K562 (cell line): ENCODE data around the gene WIPF3. TPM values are rescaled to one million over a fixed set of nuclear protein-coding genes. Genes with fewer than 3 reads are reported as not detected.

ENCODE experiments used
- ATAC-seq: fragments of 200-7000 bp; cut with Tn5 transposase; 3 replicates; pipeline ENCODE4 v1.9.1; 2020; ENCODE audit warnings: moderate library complexity
- BruUV-seq: library from RNA; stranded (reverse); fragments of 400-500 nt; replicated peaks from 2 replicates; lab custom pipeline; 2021; lab: Mats Ljungman, UMichigan
- CTCF ChIA-PET: fragments of 300-600 bp; formaldehyde crosslinking; extraction: SDS; loops from one replicate; lab custom pipeline; 2021; ENCODE audit warnings: low intra/inter-chr PET ratio; lab: Yijun Ruan, JAX
- POLR2A ChIA-PET: fragments of 300-600, 350-650 bp; sonication (Branson Sonifier 250); formaldehyde crosslinking; extraction: SDS; loops from one replicate; lab custom pipeline; 2021; ENCODE audit warnings: antibody characterized with exemption, inconsistent platforms; lab: Yijun Ruan, JAX
- DNase-seq, 4 experiments: peaks; one replicate each; pipeline versions ENCODE4 v3.0.0 to v3.0.0-alpha.2; 2011 to 2018; ENCODE audit warnings: low spot score in 3 of 4, mixed read lengths in 3 of 4; ENCODE audit errors: extremely low read depth in 1 of 4
- FAIRE-seq: peaks from 2 replicates; lab custom pipeline; 2011; peaks lifted over from hg19 to GRCh38; lab: Jason Lieb, UNC
- H2AFZ ChIP-seq: 2 replicates; pipeline ENCODE4 v1.6.0; 2011; ENCODE audit warnings: low read depth, low read length, control low read depth, inconsistent platforms
- H3K27ac ChIP-seq: fragments of 200-600 bp; 3 replicates; pipeline ENCODE4 v1.8.0; 2011; ENCODE audit warnings: low read depth, mild to moderate bottlenecking, control low read depth, inconsistent platforms, low read length, moderate library complexity, mixed read lengths; ENCODE audit errors: extremely low read depth
- H3K27me3 ChIP-seq, 2 experiments: fragments of 300-600 bp in 1 of 2; 2 replicates in 1 of 2; 3 replicates in 1 of 2; pipeline versions ENCODE4 v1.6.0 to v1.8.0; 2011; ENCODE audit warnings: inconsistent platforms in 2 of 2, low read length in 2 of 2, mild to moderate bottlenecking in 1 of 2, mixed read lengths in 1 of 2, moderate library complexity in 1 of 2; ENCODE audit not compliant: control insufficient read depth in 2 of 2, insufficient read depth in 2 of 2
- H3K36me3 ChIP-seq: fragments of 300-600 bp; 3 replicates; pipeline ENCODE4 v1.8.0; 2011; ENCODE audit warnings: mild to moderate bottlenecking, low read length, inconsistent platforms; ENCODE audit not compliant: control insufficient read depth, insufficient read depth
- H3K4me1 ChIP-seq, 2 experiments: fragments of 200-600 bp in 1 of 2; replicated peaks in 1 of 2; 2 replicates in 1 of 2; 3 replicates in 1 of 2; pipeline versions ENCODE4 v1.5.1 to v1.8.0; 2011; ENCODE audit warnings: inconsistent platforms in 2 of 2, low read length in 2 of 2, mild to moderate bottlenecking in 1 of 2, mixed read lengths in 1 of 2, moderate library complexity in 1 of 2; ENCODE audit not compliant: control insufficient read depth in 2 of 2, insufficient read depth in 2 of 2
- H3K4me2 ChIP-seq: 2 replicates; pipeline ENCODE4 v1.6.1; 2011; ENCODE audit warnings: low read length, control low read depth, inconsistent platforms, mixed read lengths; ENCODE audit not compliant: insufficient read depth
- H3K4me3 ChIP-seq: fragments of 200-600 bp; sonication (generic), shearing (Covaris generic); 2 replicates; pipeline ENCODE4 v1.5.1; 2016; ENCODE audit warnings: control low read depth, inconsistent platforms
- H3K79me2 ChIP-seq: fragments of 200-600 bp; 3 replicates; pipeline ENCODE4 v1.8.0; 2011; ENCODE audit warnings: low read length, inconsistent platforms; ENCODE audit not compliant: control insufficient read depth, insufficient read depth
- H3K9ac ChIP-seq, 2 experiments: 2 replicates each; pipeline versions ENCODE4 v1.6.0 to v1.6.1; 2011; ENCODE audit warnings: low read depth in 2 of 2, low read length in 2 of 2, control low read depth in 1 of 2, inconsistent platforms in 1 of 2, mild to moderate bottlenecking in 1 of 2, mixed read lengths in 1 of 2; ENCODE audit not compliant: insufficient read depth in 1 of 2
- H3K9me1 ChIP-seq: one replicate; pipeline ENCODE4 v1.6.0; 2011; ENCODE audit warnings: inconsistent platforms, mild to moderate bottlenecking, low read length, moderate library complexity; ENCODE audit not compliant: control insufficient read depth, insufficient read depth
- H3K9me3 ChIP-seq: replicated peaks from 2 replicates; pipeline ENCODE4 v1.5.1; 2011; ENCODE audit warnings: low read depth, low read length, inconsistent platforms; ENCODE audit not compliant: control insufficient read depth, insufficient read depth
- H4K20me1 ChIP-seq: replicated peaks from 2 replicates; pipeline ENCODE4 v1.6.1; 2011; ENCODE audit warnings: low read length, inconsistent platforms, mixed read lengths; ENCODE audit not compliant: control insufficient read depth, insufficient read depth
- HNRNPK ChIP-seq: fragments of 200-400 bp; formaldehyde crosslinking; IDR thresholded peaks from one replicate; pipeline ENCODE4 v1.6.1; 2018; ENCODE audit warnings: mild to moderate bottlenecking, low read depth, low read length; ENCODE audit not compliant: poor library complexity, severe bottlenecking
- ZNF75A ChIP-seq: fragments of 450-650 bp; formaldehyde crosslinking; IDR thresholded peaks from 2 replicates; pipeline ENCODE4 v1.4.0; 2020; ENCODE audit warnings: mild to moderate bottlenecking
- ZNF778 ChIP-seq: fragments of 450-650 bp; formaldehyde crosslinking; IDR thresholded peaks from 2 replicates; pipeline ENCODE4 v1.4.0; 2020; ENCODE audit warnings: mild to moderate bottlenecking, moderate library complexity
- WGBS: fragments of 100-300 bp; shearing (Covaris generic); methylation state at CpG from one replicate; pipeline ENCODE4 v1.1.6; 2016; ENCODE audit warnings: low coverage, mixed read lengths; ENCODE audit not compliant: insufficient coverage; ENCODE audit errors: missing lambda C conversion rate; 5-methylcytosine and 5-hydroxymethylcytosine counted together
- in situ Hi-C: fragments of 300-500 bp; cut with MboI; formaldehyde crosslinking; loops from 4 replicates; pipeline ENCODE4 v1.15.0; 2018; ENCODE audit warnings: inconsistent platforms, mixed read lengths
- intact Hi-C: fragments of 100-400 bp; cut with micrococcal nuclease; formaldehyde crosslinking; loops from 2 replicates; pipeline ENCODE4 v1.14.2; 2022
- polyA plus RNA-seq, 8 experiments: library from polyadenylated mRNA; depleted of rRNA in 4 of 8; stranded (reverse) in 5 of 8; unstranded in 3 of 8; fragments of >200 nt; fragmentation: Nextera tagmentation in 2 of 8; fragmentation: Illumina TruSeq in 1 of 8; extraction: Ambion mirVana in 2 of 8; extraction: Trizol in 1 of 8; gene quantifications; 2 replicates each; pipeline versions ENCODE4 v1.2.1 to v1.2.3, GENCODE V29; 2011 to 2014; ENCODE audit warnings: inconsistent platforms in 1 of 8, missing spikeins in 1 of 8
- total RNA-seq, 7 experiments: library from RNA; depleted of rRNA in 6 of 7; stranded (reverse); fragments of >200 nt in 6 of 7; fragmentation: Illumina TruSeq in 2 of 7; extraction: Trizol in 2 of 7; gene quantifications; 2 replicates each; pipeline versions ENCODE4 v1.2.1 to v1.2.3, GENCODE V29; 2011 to 2021; ENCODE audit warnings: low replicate concordance in 1 of 7
- TF ChIP-seq, protein P1 (sequence below): sonication (generic); formaldehyde crosslinking; IDR thresholded peaks from 2 replicates; pipeline ENCODE4 v1.8.0; 2022; ENCODE audit warnings: missing genetic modification reagents, mild to moderate bottlenecking, borderline replicate concordance
- TF ChIP-seq, protein P2 (sequence below): sonication (generic); formaldehyde crosslinking; IDR thresholded peaks from 2 replicates; pipeline ENCODE4 v1.8.0; 2022; ENCODE audit warnings: mild to moderate bottlenecking, missing genetic modification reagents
- TF ChIP-seq, protein P3 (sequence below): sonication (generic); formaldehyde crosslinking; IDR thresholded peaks from 2 replicates; pipeline ENCODE4 v1.8.0; 2022; ENCODE audit warnings: mild to moderate bottlenecking, missing genetic modification reagents, borderline replicate concordance
- TF ChIP-seq, protein P4 (sequence below): fragments of 250-450 bp; sonication (Bioruptor Pico); IDR thresholded peaks from 2 replicates; pipeline ENCODE4 v1.4.0; 2020; ENCODE audit warnings: borderline replicate concordance

Gene WIPF3
- total and polyA plus RNA-seq, 9 of the 15 experiments (the other 6 are each of a cell fraction or from before 2014, with no cell fraction given) = 0.18 to 3.2 (median 1.7) TPM

DNA sequence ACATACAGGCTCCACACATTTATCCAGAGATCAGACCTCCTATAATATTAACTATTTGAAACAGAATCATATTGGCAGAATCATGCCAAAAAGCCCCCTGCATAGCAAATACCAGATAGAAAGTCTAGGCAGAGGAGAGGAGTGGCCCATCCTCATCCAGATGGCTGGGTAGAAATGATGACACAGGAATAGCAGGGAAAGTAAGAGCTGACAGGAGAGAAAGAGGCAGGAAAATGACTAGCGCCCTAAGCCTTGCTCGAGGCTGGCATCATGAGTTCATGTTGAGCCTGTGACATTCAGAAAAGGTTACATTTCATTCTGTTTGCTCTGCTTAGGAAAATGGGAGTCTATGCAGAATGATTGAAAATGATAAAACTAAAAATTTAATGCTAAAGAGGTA, 27.6 kb downstream of the WIPF3 start:
- DNase-seq (no peak), FAIRE-seq (no peak), ATAC-seq (no peak)
- intact Hi-C loops (no loop called here), in situ Hi-C loops (no loop called here)
- CTCF ChIA-PET = no interaction called here
- no peaks in the 10 kb centered on the region for H3K27me3 ChIP-seq
- TF ChIP-seq, protein P1, sequence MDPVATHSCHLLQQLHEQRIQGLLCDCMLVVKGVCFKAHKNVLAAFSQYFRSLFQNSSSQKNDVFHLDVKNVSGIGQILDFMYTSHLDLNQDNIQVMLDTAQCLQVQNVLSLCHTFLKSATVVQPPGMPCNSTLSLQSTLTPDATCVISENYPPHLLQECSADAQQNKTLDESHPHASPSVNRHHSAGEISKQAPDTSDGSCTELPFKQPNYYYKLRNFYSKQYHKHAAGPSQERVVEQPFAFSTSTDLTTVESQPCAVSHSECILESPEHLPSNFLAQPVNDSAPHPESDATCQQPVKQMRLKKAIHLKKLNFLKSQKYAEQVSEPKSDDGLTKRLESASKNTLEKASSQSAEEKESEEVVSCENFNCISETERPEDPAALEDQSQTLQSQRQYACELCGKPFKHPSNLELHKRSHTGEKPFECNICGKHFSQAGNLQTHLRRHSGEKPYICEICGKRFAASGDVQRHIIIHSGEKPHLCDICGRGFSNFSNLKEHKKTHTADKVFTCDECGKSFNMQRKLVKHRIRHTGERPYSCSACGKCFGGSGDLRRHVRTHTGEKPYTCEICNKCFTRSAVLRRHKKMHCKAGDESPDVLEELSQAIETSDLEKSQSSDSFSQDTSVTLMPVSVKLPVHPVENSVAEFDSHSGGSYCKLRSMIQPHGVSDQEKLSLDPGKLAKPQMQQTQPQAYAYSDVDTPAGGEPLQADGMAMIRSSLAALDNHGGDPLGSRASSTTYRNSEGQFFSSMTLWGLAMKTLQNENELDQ (CRISPR knock-in tag) = no peak
- TF ChIP-seq, protein P2, sequence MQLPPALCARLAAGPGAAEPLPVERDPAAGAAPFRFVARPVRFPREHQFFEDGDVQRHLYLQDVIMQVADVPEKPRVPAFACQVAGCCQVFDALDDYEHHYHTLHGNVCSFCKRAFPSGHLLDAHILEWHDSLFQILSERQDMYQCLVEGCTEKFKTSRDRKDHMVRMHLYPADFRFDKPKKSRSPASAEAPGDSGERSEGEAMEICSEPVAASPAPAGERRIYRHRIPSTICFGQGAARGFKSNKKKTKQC = no peak
- no peak for TF ChIP-seq ZNF75A (CRISPR knock-in tag)
- no peak for TF ChIP-seq HNRNPK
- TF ChIP-seq, protein P3, sequence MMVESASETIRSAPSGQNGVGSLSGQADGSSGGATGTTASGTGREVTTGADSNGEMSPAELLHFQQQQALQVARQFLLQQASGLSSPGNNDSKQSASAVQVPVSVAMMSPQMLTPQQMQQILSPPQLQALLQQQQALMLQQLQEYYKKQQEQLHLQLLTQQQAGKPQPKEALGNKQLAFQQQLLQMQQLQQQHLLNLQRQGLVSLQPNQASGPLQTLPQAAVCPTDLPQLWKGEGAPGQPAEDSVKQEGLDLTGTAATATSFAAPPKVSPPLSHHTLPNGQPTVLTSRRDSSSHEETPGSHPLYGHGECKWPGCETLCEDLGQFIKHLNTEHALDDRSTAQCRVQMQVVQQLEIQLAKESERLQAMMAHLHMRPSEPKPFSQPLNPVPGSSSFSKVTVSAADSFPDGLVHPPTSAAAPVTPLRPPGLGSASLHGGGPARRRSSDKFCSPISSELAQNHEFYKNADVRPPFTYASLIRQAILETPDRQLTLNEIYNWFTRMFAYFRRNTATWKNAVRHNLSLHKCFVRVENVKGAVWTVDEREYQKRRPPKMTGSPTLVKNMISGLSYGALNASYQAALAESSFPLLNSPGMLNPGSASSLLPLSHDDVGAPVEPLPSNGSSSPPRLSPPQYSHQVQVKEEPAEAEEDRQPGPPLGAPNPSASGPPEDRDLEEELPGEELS (CRISPR knock-in tag) = no peak
- TF ChIP-seq, protein P4, sequence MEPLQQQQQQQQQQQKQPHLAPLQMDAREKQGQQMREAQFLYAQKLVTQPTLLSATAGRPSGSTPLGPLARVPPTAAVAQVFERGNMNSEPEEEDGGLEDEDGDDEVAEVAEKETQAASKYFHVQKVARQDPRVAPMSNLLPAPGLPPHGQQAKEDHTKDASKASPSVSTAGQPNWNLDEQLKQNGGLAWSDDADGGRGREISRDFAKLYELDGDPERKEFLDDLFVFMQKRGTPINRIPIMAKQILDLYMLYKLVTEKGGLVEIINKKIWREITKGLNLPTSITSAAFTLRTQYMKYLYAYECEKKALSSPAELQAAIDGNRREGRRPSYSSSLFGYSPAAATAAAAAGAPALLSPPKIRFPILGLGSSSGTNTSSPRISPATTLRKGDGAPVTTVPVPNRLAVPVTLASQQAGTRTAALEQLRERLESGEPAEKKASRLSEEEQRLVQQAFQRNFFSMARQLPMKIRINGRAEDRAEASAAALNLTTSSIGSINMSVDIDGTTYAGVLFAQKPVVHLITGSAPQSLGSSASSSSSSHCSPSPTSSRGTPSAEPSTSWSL (CRISPR knock-in tag) = no peak
- no peak for TF ChIP-seq ZNF778 (CRISPR knock-in tag)
- no peak overlapping the region for H3K27ac ChIP-seq
- no peaks in the 10 kb centered on the region for H3K4me1 ChIP-seq
- 40% methylated on average over 2 of the region's 2 CpGs for WGBS
- H2AFZ ChIP-seq = no peak overlapping the region
- no peak overlapping the region for H3K4me2 ChIP-seq
- H3K36me3 ChIP-seq = no peaks in the 10 kb centered on the region
- H3K4me3 ChIP-seq = no peak overlapping the region
- no peaks in the 10 kb centered on the region for H4K20me1 ChIP-seq
- H3K79me2 ChIP-seq = no peaks in the 10 kb centered on the region
- POLR2A ChIA-PET = no interaction called here
- H3K9me3 ChIP-seq = peaks cover 4% of the 10 kb centered on the region; the same call in 1 of the 2 replicates
- no peaks in the 10 kb centered on the region for H3K9me1 ChIP-seq
- no peak overlapping the region for H3K9ac ChIP-seq
- BruUV-seq = no TSS peak
